Upper lobe of right lung (tissue), 1 donor: Measurements from ENCODE around the gene STK32C. TPM values are rescaled to one million over a fixed set of nuclear protein-coding genes. Genes with fewer than 3 reads are reported as not detected.

Source experiments
- ATAC-seq: fragments of 200-7000 bp; cut with Tn5 transposase; one replicate; pipeline ENCODE4 v1.9.1; 2020; ENCODE audit warnings: mild to moderate bottlenecking, moderate library complexity
- DNase-seq: peaks from one replicate; pipeline ENCODE4 v3.0.0-alpha.2; 2020
- H3K27ac ChIP-seq: fragments of 200-600 bp; one replicate; pipeline ENCODE4 v1.8.0; 2022
- H3K27me3 ChIP-seq: fragments of 200-600 bp; one replicate; pipeline ENCODE4 v1.8.0; 2022; ENCODE audit warnings: mild to moderate bottlenecking
- H3K36me3 ChIP-seq: fragments of 200-600 bp; one replicate; pipeline ENCODE4 v1.8.0; 2022
- H3K4me1 ChIP-seq: fragments of 200-600 bp; one replicate; pipeline ENCODE4 v1.8.0; 2022
- H3K4me3 ChIP-seq: fragments of 200-600 bp; one replicate; pipeline ENCODE4 v1.8.0; 2022; ENCODE audit warnings: mild to moderate bottlenecking
- H3K9me3 ChIP-seq: fragments of 200-600 bp; one replicate; pipeline ENCODE4 v1.8.0; 2022
- CTCF ChIP-seq: fragments of 200-600 bp; IDR thresholded peaks from one replicate; pipeline ENCODE4 v1.8.0; 2022; ENCODE audit warnings: antibody characterized with exemption
- intact Hi-C: fragments of 100-400 bp; cut with DNase I; formaldehyde crosslinking; loops from one replicate; pipeline ENCODE4 v1.11.0; 2022
- total RNA-seq: library from RNA; stranded (reverse); fragmentation: NEBNext Ultra II Directional; extraction: Animal tissue kit (Norgen Biotek cat#: 25700); gene quantifications from one replicate; pipeline ENCODE4 v1.2.1, GENCODE V29; 2021
- donor health status: DM: no; HTN: yes; CAD: no; lungs with severe emphysema.

The STK32C gene
- total RNA-seq, 1 donor from 2014 or later, result 13.2 TPM

- DNase-seq (no peak), ATAC-seq (no peak)
- Histone ChIP-seq H3K36me3 (no peaks in the 10 kb centered on the region), H3K27ac (no peak overlapping the region), H3K27me3 (no peaks in the 10 kb centered on the region), H3K4me3 (no peak overlapping the region), H3K4me1 (no peaks in the 10 kb centered on the region), H3K9me3 (no peaks in the 10 kb centered on the region)
- no peak for TF ChIP-seq CTCF
- intact Hi-C loops, result no loop called here
These were observed 148.9 kb downstream of the STK32C start for GRCh38 chr10:132158823-132159222.

GRCh38 chr10:132158122-132158741 lies 149.5 kb downstream of the STK32C start:
- DNase-seq, result no peak
- no peaks in the 10 kb centered on the region for H3K4me1 ChIP-seq
- no peak overlapping the region for H3K27ac ChIP-seq
- H3K9me3 ChIP-seq, result no peaks in the 10 kb centered on the region
- H3K36me3 ChIP-seq, result no peaks in the 10 kb centered on the region
- TF ChIP-seq CTCF, result no peak
- H3K4me3 ChIP-seq, result no peak overlapping the region
- no peaks in the 10 kb centered on the region for H3K27me3 ChIP-seq
- ATAC-seq, result no peak
- intact Hi-C loops, result no loop called here

Other genes starting within 250 kb of the STK32C start
- 0.32 TPM for gene JAKMIP3, start 242.0 kb downstream of the STK32C start, total RNA-seq
- gene DPYSL4, start 121.0 kb downstream of the STK32C start, total RNA-seq, result 1.7 TPM
- 6.3 TPM for gene LRRC27, start 24.2 kb upstream of the STK32C start, total RNA-seq
- gene PWWP2B, start 89.2 kb upstream of the STK32C start, total RNA-seq, result 26.0 TPM
- 38.3 TPM for gene INPP5A, start 229.8 kb upstream of the STK32C start, total RNA-seq